PC-9 (cell line): ENCODE measurements around the gene KRTAP19-3.

Source experiments
- CTCF ChIP-seq: fragments of 200-600 bp; sonication (generic); conservative IDR thresholded peaks from 2 replicates; pipeline ENCODE4 v1.6.1; 2017; ENCODE audit warnings: mixed run types, antibody characterized with exemption, mild to moderate bottlenecking, moderate library complexity
- EZH2 ChIP-seq: fragments of 200-600 bp; sonication (generic); IDR thresholded peaks from 2 replicates; pipeline ENCODE4 v1.8.0; 2017; ENCODE audit warnings: antibody characterized with exemption, low read depth

- TF ChIP-seq CTCF (no peak), EZH2 (no peak)
Measured at GRCh38 chr21:30502041-30502440, 10.2 kb upstream of the KRTAP19-3 start, which contains the start of gene KRTAP19-5.
